Liver (tissue), 3 donors: ENCODE measurements around the gene DNMT1.

ENCODE experiments used
- CTCF ChIP-seq: fragments of 150-350 bp; IDR thresholded peaks from 2 replicates; pipeline ENCODE4 v1.5.1; 2017; ENCODE audit warnings: improper control_type of control experiment, low read depth, low read length; ENCODE audit not compliant: missing input control
- JUND ChIP-seq, 2 donors: IDR thresholded peaks; 2 replicates each; pipeline ENCODE4 v1.6.1; 2016; ENCODE audit warnings: antibody characterized with exemption in 2 of 2
- MAX ChIP-seq: IDR thresholded peaks from 2 replicates; pipeline ENCODE4 v1.6.1; 2016; ENCODE audit warnings: antibody characterized with exemption
- RAD21 ChIP-seq, 2 donors: IDR thresholded peaks; 2 replicates each; pipeline ENCODE4 v1.6.1; 2016; ENCODE audit warnings: antibody characterized with exemption in 2 of 2, mild to moderate bottlenecking in 2 of 2
- SP1 ChIP-seq: IDR thresholded peaks from 2 replicates; pipeline ENCODE4 v1.6.1; 2018; ENCODE audit warnings: antibody characterized with exemption, mild to moderate bottlenecking
- TF ChIP-seq, protein P1 (sequence below): IDR thresholded peaks from 2 replicates; pipeline ENCODE4 v1.6.1; 2016; ENCODE audit warnings: antibody characterized with exemption
- donor health status: healthy.
- donor health status: healthy.

DNA sequence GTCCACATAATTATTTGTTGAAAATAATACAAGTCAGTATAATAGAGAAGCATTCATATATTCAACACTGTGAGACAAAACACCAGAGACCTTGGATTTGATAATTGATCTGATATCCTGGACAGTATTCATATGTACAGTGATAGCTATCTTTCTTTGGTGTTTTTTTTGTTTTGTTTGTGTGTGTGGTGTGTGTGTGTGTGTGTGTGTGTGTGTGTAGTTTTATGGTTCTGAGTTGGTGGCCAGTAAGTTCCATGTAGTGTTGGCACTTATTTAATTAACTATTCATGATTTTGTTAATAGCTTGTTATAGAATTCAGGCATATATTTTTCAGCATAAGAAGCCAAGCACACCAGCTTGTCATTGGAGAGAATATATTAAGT lies 90.6 kb downstream of the DNMT1 start:
- no peak for TF ChIP-seq CTCF
- TF ChIP-seq, protein P1, sequence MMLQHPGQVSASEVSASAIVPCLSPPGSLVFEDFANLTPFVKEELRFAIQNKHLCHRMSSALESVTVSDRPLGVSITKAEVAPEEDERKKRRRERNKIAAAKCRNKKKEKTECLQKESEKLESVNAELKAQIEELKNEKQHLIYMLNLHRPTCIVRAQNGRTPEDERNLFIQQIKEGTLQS = no peak
- no peak for TF ChIP-seq MAX
- no peak for TF ChIP-seq SP1
- TF ChIP-seq JUND (IDR thresholded peaks at IDR 0.05) = no peak
- no peak for TF ChIP-seq RAD21 (IDR thresholded peaks at IDR 0.05)
